ENCODE measurements around the gene MEGF6. TPM values are rescaled to one million over a fixed set of nuclear protein-coding genes. Genes with fewer than 3 reads are reported as not detected.
A peak's percentile ranks its signal among the peaks of the same experiment; 100 is the strongest.

MEGF6 gene
- polyA plus RNA-seq (2014; cell fraction: cytosol; rRNA removed), result 0.18 and 0.23 TPM in 2 replicates
- 2.4 and 13.7 TPM in 2 replicates for polyA plus RNA-seq (2014; cell fraction: nucleus; rRNA removed)

- DNase-seq (ENCODE audit: low spot score), result peak; percentile 50
Measured at GRCh38 chr1:3611170-3612019, at the start of gene MEGF6. Gene MEGF6 (minus strand): TSS chr1:3611508. CDS start chr1:3611268, 240 bp downstream.

GRCh38 chr1:3660704-3661103 lies 49.4 kb upstream of the MEGF6 start:
- DNase-seq (ENCODE audit: low spot score), result no peak

GRCh38 chr1:3659093-3659492 lies 47.8 kb upstream of the MEGF6 start:
- no peak for DNase-seq (ENCODE audit: low spot score)

GRCh38 chr1:3658231-3658615 lies 46.9 kb upstream of the MEGF6 start:
- peak; percentile 65 for DNase-seq (ENCODE audit: low spot score)

- DNase-seq (ENCODE audit: low spot score), result no peak
Measured at GRCh38 chr1:3657578-3658230, 46.4 kb upstream of the MEGF6 start.

- DNase-seq (ENCODE audit: low spot score), result no peak
Measured at GRCh38 chr1:3657096-3657475, 45.8 kb upstream of the MEGF6 start.

GRCh38 chr1:3656450-3657095 lies 45.3 kb upstream of the MEGF6 start:
- no peak for DNase-seq (ENCODE audit: low spot score)

- DNase-seq (ENCODE audit: low spot score), result no peak
Measured at GRCh38 chr1:3654549-3655281, 43.4 kb upstream of the MEGF6 start.

GRCh38 chr1:3653286-3653618 lies 41.9 kb upstream of the MEGF6 start:
- no peak for DNase-seq (ENCODE audit: low spot score)

GRCh38 chr1:3652548-3653285 lies 41.4 kb upstream of the MEGF6 start:
- DNase-seq (ENCODE audit: low spot score), result no peak

- no peak for DNase-seq (ENCODE audit: low spot score)
Measured at GRCh38 chr1:3651930-3652547, 40.7 kb upstream of the MEGF6 start, which contains the start of gene TP73. Gene TP73 (plus strand): TSS chr1:3652516. CDS start chr1:3682366, 29,850 bp downstream.

- DNase-seq (ENCODE audit: low spot score), result no peak
Measured at GRCh38 chr1:3651026-3651929, 40.0 kb upstream of the MEGF6 start.

GRCh38 chr1:3650248-3651025 lies 39.1 kb upstream of the MEGF6 start:
- no peak for DNase-seq (ENCODE audit: low spot score)

GRCh38 chr1:3649342-3650247 lies 38.3 kb upstream of the MEGF6 start, which contains the start of gene WRAP73:
Gene WRAP73 (minus strand): TSS chr1:3650103. CDS start chr1:3649999, 104 bp downstream.
- DNase-seq (ENCODE audit: low spot score), result peak; percentile 86

- no peak for DNase-seq (ENCODE audit: low spot score)
Measured at GRCh38 chr1:3646596-3646995, 35.3 kb upstream of the MEGF6 start.

GRCh38 chr1:3645666-3646355 lies 34.5 kb upstream of the MEGF6 start:
- DNase-seq (ENCODE audit: low spot score), result no peak

- no peak for DNase-seq (ENCODE audit: low spot score)
Measured at GRCh38 chr1:3645247-3645646, 33.9 kb upstream of the MEGF6 start.

Measured in SK-N-DZ (cell line).